Activated naive CD4-positive, alpha-beta T cell treated with anti-CD3 and anti-CD28 coated beads for 36 hours (primary cell): ENCODE measurements around the gene HYI. TPM values are rescaled to one million over a fixed set of nuclear protein-coding genes. Genes with fewer than 3 reads are reported as not detected.

Experiments
- CTCF ChIA-PET: fragments of 350-600 bp; sonication (Branson Sonifier 250); formaldehyde crosslinking; loops from one replicate; lab custom pipeline; 2021; ENCODE audit warnings: antibody characterized with exemption; lab: Charles Lee
- DNase-seq: peaks from one replicate; pipeline ENCODE4 v3.0.0-alpha.2; 2020
- H3K27ac Mint-ChIP-seq: one replicate; pipeline ENCODE4 v1.8.0; 2021; ENCODE audit warnings: mild to moderate bottlenecking, mixed read lengths
- H3K27me3 Mint-ChIP-seq: one replicate; pipeline ENCODE4 v1.8.0; 2021; ENCODE audit warnings: low read depth, mixed read lengths
- H3K36me3 Mint-ChIP-seq: one replicate; pipeline ENCODE4 v1.8.0; 2021; ENCODE audit warnings: low read depth, mixed read lengths
- H3K4me1 Mint-ChIP-seq: one replicate; pipeline ENCODE4 v1.8.0; 2021; ENCODE audit warnings: low read depth, mixed read lengths
- H3K4me3 Mint-ChIP-seq: one replicate; pipeline ENCODE4 v1.8.0; 2021; ENCODE audit warnings: mild to moderate bottlenecking, moderate library complexity, mixed read lengths
- H3K9me3 Mint-ChIP-seq: one replicate; pipeline ENCODE4 v1.8.0; 2021; ENCODE audit warnings: mixed read lengths
- intact Hi-C: fragments of 100-400 bp; cut with micrococcal nuclease; formaldehyde crosslinking; loops from one replicate; pipeline ENCODE4 v1.15.1; 2023
- total RNA-seq, 2 experiments: library from RNA; stranded (reverse); gene quantifications; one replicate each; pipeline ENCODE4 v1.2.3, GENCODE V29; 2021

HYI gene
- total RNA-seq, 2 experiments from 2014 or later: 9.1 to 9.2 TPM

- H3K36me3 Mint-ChIP-seq: peaks cover 21% of the 10 kb centered on the region
- peak; percentile 3 for DNase-seq
- no peak overlapping the region for H3K4me3 Mint-ChIP-seq
- intact Hi-C loops: no loop called here
- H3K27ac Mint-ChIP-seq: no peak overlapping the region
- no peaks in the 10 kb centered on the region for H3K9me3 Mint-ChIP-seq
- CTCF ChIA-PET: no interaction called here
- no peaks in the 10 kb centered on the region for H3K27me3 Mint-ChIP-seq
- H3K4me1 Mint-ChIP-seq: no peaks in the 10 kb centered on the region
Measured at GRCh38 chr1:43446881-43447835, 6.6 kb downstream of the HYI start.

GRCh38 chr1:43446388-43446740 lies 7.4 kb downstream of the HYI start:
- Mint-ChIP-seq H3K9me3 (no peaks in the 10 kb centered on the region), H3K36me3 (peaks cover 21% of the 10 kb centered on the region), H3K27ac (no peak overlapping the region), H3K4me3 (no peak overlapping the region), H3K4me1 (no peaks in the 10 kb centered on the region), H3K27me3 (no peaks in the 10 kb centered on the region)
- peak; percentile 1 for DNase-seq
- intact Hi-C loops: no loop called here
- CTCF ChIA-PET: no interaction called here

GRCh38 chr1:43445606-43446387 lies 7.9 kb downstream of the HYI start:
- intact Hi-C loops: no loop called here
- H3K4me3 Mint-ChIP-seq: no peak overlapping the region
- H3K9me3 Mint-ChIP-seq: no peaks in the 10 kb centered on the region
- H3K27ac Mint-ChIP-seq: no peak overlapping the region
- no peaks in the 10 kb centered on the region for H3K4me1 Mint-ChIP-seq
- peaks cover 21% of the 10 kb centered on the region for H3K36me3 Mint-ChIP-seq
- H3K27me3 Mint-ChIP-seq: no peaks in the 10 kb centered on the region
- DNase-seq: peak; percentile 1
- CTCF ChIA-PET: no interaction called here

- intact Hi-C loops: no loop called here
- H3K4me3 Mint-ChIP-seq: no peak overlapping the region
- no peaks in the 10 kb centered on the region for H3K27me3 Mint-ChIP-seq
- CTCF ChIA-PET: no interaction called here
- no peaks in the 10 kb centered on the region for H3K4me1 Mint-ChIP-seq
- DNase-seq: peak; percentile 2
- H3K36me3 Mint-ChIP-seq: peaks cover 19% of the 10 kb centered on the region
- no peak overlapping the region for H3K27ac Mint-ChIP-seq
- H3K9me3 Mint-ChIP-seq: no peaks in the 10 kb centered on the region
Measured at GRCh38 chr1:43444836-43445235, 8.9 kb downstream of the HYI start.

GRCh38 chr1:43444151-43444828 lies 9.4 kb downstream of the HYI start:
- Mint-ChIP-seq H3K36me3 (peaks cover 17% of the 10 kb centered on the region), H3K4me3 (no peak overlapping the region), H3K4me1 (no peaks in the 10 kb centered on the region), H3K27me3 (no peaks in the 10 kb centered on the region), H3K27ac (no peak overlapping the region), H3K9me3 (no peaks in the 10 kb centered on the region)
- CTCF ChIA-PET: no interaction called here
- DNase-seq: peak; percentile 0
- intact Hi-C loops: no loop called here

- Mint-ChIP-seq H3K36me3 (peaks cover 21% of the 10 kb centered on the region), H3K9me3 (no peaks in the 10 kb centered on the region)
- CTCF ChIA-PET: no interaction called here
Measured at GRCh38 chr1:43443197-43443946, 10.4 kb downstream of the HYI start.

GRCh38 chr1:43442756-43443155 lies 11.0 kb downstream of the HYI start:
- H3K4me3 Mint-ChIP-seq: no peak overlapping the region
- intact Hi-C loops: no loop called here
- no peaks in the 10 kb centered on the region for H3K9me3 Mint-ChIP-seq
- no peaks in the 10 kb centered on the region for H3K4me1 Mint-ChIP-seq
- CTCF ChIA-PET: no interaction called here
- DNase-seq: peak; percentile 1
- H3K36me3 Mint-ChIP-seq: peaks cover 21% of the 10 kb centered on the region
- no peaks in the 10 kb centered on the region for H3K27me3 Mint-ChIP-seq
- H3K27ac Mint-ChIP-seq: no peak overlapping the region

More at GRCh38 chr1:43443197-43443946, 10.4 kb downstream of the HYI start:
- peak; percentile 2 for DNase-seq
- intact Hi-C loops: no loop called here
- H3K27ac Mint-ChIP-seq: no peak overlapping the region
- H3K4me3 Mint-ChIP-seq: no peak overlapping the region
- no peaks in the 10 kb centered on the region for H3K27me3 Mint-ChIP-seq
- no peaks in the 10 kb centered on the region for H3K4me1 Mint-ChIP-seq

- intact Hi-C loops: no loop called here
- Mint-ChIP-seq H3K9me3 (no peaks in the 10 kb centered on the region), H3K27ac (no peak overlapping the region), H3K27me3 (no peaks in the 10 kb centered on the region), H3K36me3 (peaks cover 17% of the 10 kb centered on the region), H3K4me1 (no peaks in the 10 kb centered on the region), H3K4me3 (no peak overlapping the region)
- CTCF ChIA-PET: no interaction called here
- peak; percentile 3 for DNase-seq
Measured at GRCh38 chr1:43441894-43442637, 11.7 kb downstream of the HYI start.

GRCh38 chr1:43441166-43441893 lies 12.4 kb downstream of the HYI start:
- H3K4me3 Mint-ChIP-seq: no peak overlapping the region
- CTCF ChIA-PET: no interaction called here
- peaks cover 12% of the 10 kb centered on the region for H3K36me3 Mint-ChIP-seq
- no peak overlapping the region for H3K27ac Mint-ChIP-seq
- no peaks in the 10 kb centered on the region for H3K27me3 Mint-ChIP-seq
- intact Hi-C loops: no loop called here
- H3K4me1 Mint-ChIP-seq: no peaks in the 10 kb centered on the region
- DNase-seq: no peak
- no peaks in the 10 kb centered on the region for H3K9me3 Mint-ChIP-seq

- no peak overlapping the region for H3K27ac Mint-ChIP-seq
- DNase-seq: no peak
- H3K27me3 Mint-ChIP-seq: no peaks in the 10 kb centered on the region
- H3K9me3 Mint-ChIP-seq: no peaks in the 10 kb centered on the region
- CTCF ChIA-PET: no interaction called here
- H3K4me3 Mint-ChIP-seq: no peak overlapping the region
- intact Hi-C loops: no loop called here
- H3K4me1 Mint-ChIP-seq: no peaks in the 10 kb centered on the region
- peaks cover 10% of the 10 kb centered on the region for H3K36me3 Mint-ChIP-seq
Measured at GRCh38 chr1:43440358-43440757, 13.4 kb downstream of the HYI start.

- CTCF ChIA-PET: no interaction called here
- peak; percentile 1 for DNase-seq
- Mint-ChIP-seq H3K9me3 (no peaks in the 10 kb centered on the region), H3K4me1 (no peaks in the 10 kb centered on the region), H3K4me3 (no peak overlapping the region), H3K27me3 (no peaks in the 10 kb centered on the region), H3K27ac (no peak overlapping the region), H3K36me3 (peaks cover 10% of the 10 kb centered on the region)
- intact Hi-C loops: no loop called here
Measured at GRCh38 chr1:43439781-43440180, 13.9 kb downstream of the HYI start.
